Head of caudate nucleus (tissue), 42 donors: ENCODE data around the gene SLC30A9.

Source experiments
- DNase-seq, 42 donors: peaks; one replicate each; pipeline versions ENCODE4 v3.0.0 to v3.0.0-alpha.2; 2020 to 2021; ENCODE audit warnings: mixed read lengths in 7 of 42
- intact Hi-C: fragments of 100-400 bp; cut with DNase I; formaldehyde crosslinking; loops from one replicate; pipeline ENCODE4 v1.15.0; 2022

Gene SLC30A9

DNA sequence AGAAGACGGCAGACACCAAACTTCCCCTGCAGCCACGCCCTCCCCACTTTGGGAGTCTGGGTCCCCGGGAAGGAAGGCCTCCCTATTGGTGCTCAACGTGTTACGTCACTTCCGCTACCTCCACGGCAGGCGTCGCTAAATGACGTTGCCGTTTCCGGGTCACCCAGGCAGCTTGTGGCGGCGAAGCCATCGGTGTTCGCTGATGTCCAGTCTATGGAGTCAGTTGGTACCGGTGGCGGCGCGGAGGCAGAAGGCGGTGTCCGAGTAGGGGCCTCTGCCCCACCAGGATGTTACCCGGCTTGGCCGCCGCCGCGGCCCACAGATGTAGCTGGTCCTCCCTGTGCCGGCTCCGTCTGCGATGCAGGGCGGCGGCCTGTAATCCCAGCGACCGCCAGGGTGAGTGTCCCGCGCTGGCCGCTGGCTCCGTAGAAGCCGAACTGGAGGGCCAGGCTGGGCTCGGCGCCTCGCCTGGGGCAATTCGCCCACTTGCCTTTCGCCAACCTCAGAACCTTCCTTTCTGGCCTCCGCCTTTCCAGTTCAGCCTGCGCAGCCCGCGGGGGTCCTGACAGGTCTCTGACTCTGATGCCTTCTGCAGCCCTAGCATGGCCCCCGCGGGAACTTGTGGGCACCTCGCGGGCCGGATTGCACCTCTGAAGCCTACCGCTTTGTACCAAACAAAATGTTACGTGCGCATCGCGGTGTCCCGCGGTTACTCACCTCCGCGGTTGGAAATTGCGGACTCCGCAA lies at the start of gene SLC30A9:
Gene SLC30A9 (plus strand): TSS at position 166 of the 747 bp plus-strand sequence. CDS start 122 bp downstream, at position 288.
- intact Hi-C loops: loop anchor here (5.0 kb wide), 1 partner anchor 53 kb away; the partner anchor contains the start of gene TMEM33
- DNase-seq: peak; percentile 96 to 99 (median 98)

- intact Hi-C loops: no loop called here
- DNase-seq: no peak
These were observed 49.5 kb upstream of the SLC30A9 start for GRCh38 chr4:41940834-41941233.

DNA sequence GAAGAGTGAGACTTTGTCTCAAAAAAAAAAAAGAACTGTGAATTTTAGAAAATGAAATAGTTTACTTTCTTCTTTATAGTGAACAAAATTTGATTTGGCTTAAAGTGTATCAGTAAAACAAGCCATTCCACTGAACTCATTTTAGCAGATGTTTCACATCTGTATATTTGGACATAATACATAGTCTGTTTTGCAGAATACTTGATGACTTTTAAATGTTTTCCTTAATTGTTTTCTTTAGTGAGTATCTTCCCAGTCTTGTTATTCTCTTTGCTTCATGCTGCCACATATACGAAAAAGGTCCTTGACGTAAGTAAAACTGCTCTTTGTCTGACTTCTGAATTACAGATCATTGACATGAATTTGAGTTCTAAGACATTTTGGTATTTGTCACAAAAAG lies 46.8 kb upstream of the SLC30A9 start:
- intact Hi-C loops: no loop called here

DNA sequence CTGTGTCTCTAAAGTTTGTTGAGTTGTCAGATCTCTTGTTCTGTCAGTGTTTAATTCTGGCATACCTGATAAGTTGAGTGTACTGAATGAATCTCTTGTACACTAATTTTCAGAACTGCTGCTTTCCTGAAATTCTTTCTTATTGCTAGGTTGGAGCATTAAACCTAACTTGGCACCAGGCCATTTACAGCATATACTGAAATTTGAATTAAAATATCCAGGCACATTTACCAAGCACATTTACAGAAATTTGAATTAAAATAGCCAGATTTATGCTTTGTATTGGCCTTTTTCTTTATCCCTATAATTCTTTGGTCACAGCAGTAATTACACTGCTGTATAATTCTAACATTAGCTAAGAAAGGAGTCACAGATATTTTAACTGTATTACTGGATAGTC lies 46.2 kb upstream of the SLC30A9 start:
- no peak for DNase-seq
- intact Hi-C loops: no loop called here

More for the DNA sequence above, 46.8 kb upstream of the SLC30A9 start:
- no peak for DNase-seq

DNA sequence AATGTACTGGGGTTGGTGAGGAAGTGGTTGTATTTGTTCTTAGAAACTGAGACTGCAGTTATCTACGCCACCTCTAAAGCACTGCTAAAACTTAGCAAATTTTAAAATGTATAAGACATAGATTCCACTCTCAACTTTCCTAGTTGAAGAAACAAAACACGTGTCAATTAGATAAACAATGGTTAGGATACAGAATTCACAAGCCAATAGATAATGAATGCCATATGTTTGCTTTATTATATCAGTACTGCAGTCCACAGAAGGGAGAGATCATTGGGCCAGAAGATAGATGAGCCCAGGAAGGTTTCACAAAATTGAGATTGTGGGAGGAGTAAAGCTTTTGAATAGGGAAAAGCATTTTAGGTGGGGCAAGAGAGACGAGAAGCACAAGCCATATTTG lies 40.8 kb upstream of the SLC30A9 start:
- intact Hi-C loops: no loop called here
- DNase-seq: no peak

- intact Hi-C loops: no loop called here
- DNase-seq: no peak
These were observed 32.7 kb upstream of the SLC30A9 start for GRCh38 chr4:41957634-41958033.

DNA sequence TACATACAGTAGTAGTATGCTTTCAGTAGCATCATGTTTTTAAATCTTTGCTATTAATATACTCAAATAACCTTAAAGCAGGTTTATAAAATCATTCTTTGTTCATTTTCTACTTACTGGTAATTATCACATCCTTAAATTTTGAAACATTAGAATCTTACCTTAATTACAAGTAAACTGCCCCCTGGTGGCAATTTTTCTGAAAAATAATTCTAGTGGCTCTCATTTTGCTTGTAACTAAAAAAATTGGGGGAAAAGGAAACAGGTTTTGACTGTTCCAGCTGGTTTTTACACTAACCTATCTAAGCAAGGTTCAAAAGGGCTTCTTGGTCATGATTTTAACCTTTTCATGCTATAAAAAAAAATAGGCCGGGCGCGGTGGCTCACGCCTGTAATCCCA lies 27.2 kb upstream of the SLC30A9 start:
- intact Hi-C loops: no loop called here

DNA sequence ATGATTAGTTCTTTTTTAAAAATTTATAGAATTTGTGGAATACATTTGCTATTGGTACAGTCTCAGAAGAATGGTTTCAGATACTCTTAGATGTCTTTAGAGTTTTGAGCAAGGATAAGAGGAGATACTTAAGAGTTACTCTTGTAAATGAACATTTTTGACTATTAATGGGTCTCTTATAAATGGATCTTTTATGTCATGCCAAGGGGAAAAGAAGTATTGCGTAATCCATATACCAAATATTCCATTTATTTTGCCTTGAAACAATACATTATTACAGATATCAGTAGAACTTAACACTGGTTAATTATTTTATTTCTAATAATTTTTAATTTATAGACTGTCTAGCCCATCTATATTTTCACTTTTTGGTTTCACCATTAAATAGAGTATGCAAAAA lies 25.9 kb upstream of the SLC30A9 start:
- intact Hi-C loops: no loop called here
- no peak for DNase-seq

More for the DNA sequence above, 27.2 kb upstream of the SLC30A9 start:
- DNase-seq: peak in 2 of 42 donors; percentile 5 to 6

DNA sequence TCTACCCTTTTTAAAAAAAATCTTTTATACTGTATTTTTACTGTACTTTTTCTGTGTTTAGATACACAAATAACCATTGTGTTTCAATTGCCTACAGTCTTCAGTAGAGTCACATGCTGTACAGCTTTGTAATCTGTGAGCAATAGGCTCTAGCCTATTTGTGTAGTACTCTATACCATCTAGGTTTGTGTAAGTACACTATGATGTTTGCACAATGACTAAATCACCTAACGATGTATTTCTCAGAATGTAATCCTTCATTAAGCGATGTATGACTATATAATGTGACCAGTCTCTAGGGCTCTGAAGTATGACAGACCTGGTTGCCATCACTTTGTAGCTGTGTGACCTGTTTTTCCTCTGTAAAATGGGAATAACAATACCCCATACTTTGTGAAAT lies 22.9 kb upstream of the SLC30A9 start:
- intact Hi-C loops: no loop called here
- DNase-seq: no peak

- intact Hi-C loops: no loop called here
- DNase-seq: no peak
These were observed 20.7 kb upstream of the SLC30A9 start for GRCh38 chr4:41969671-41970070.

GRCh38 chr4:41975341-41975740 lies 15.0 kb upstream of the SLC30A9 start:
- peak in 5 of 42 donors; percentile 10 to 38 (median 21) for DNase-seq
- intact Hi-C loops: no loop called here

GRCh38 chr4:41976775-41977516 lies 13.4 kb upstream of the SLC30A9 start:
- intact Hi-C loops: no loop called here
- no peak for DNase-seq

DNA sequence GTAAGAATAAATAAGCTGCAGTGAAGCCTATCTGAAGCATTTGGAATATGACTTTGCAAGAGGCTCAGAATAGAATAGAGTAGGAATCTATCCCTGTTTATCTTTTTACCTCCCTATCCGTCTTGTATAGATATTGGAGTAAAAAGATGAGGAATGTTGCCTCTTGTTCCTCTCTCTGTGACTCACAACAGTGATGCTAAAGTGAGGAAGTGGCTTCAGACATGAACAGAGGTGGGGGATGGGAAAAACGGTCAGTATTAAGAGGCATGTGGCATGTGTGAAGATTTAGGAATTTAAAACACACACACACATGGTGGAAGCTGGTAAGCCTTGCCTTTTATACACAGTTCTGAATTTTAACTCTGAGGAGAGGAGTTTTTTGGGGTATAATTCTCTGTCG lies 12.6 kb upstream of the SLC30A9 start:
- intact Hi-C loops: no loop called here
- no peak for DNase-seq

GRCh38 chr4:41981456-41981855 lies 8.9 kb upstream of the SLC30A9 start, which contains the start of gene DCAF4L1:
Gene DCAF4L1 (plus strand): TSS chr4:41981756. CDS start chr4:41981793, 37 bp downstream.
- no peak for DNase-seq
- intact Hi-C loops: no loop called here

GRCh38 chr4:41982716-41983115 lies 7.6 kb upstream of the SLC30A9 start:
- DNase-seq: no peak
- intact Hi-C loops: no loop called here

DNA sequence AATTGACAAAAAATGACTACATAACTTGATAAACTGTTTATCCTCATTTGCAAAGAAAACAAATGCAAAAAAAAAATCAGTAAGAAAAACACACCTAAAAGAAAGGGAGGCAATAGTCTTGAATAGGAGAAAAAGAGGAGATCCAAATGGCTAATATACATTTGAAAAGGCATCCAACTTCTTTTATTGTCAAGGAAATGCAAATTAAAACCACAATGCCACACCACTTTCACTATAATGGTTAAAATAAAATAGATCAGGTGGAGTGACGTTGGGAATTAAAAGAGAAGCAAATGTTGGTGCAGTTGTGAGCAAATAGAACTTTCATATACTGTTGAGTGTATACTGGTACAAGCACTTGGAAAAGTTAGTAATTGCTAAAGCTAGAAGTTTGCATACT lies 5.2 kb upstream of the SLC30A9 start:
- intact Hi-C loops: no loop called here
- no peak for DNase-seq

GRCh38 chr4:41989994-41990364 lies 351 bp upstream of the SLC30A9 start:
- peak in 1 of 42 donors; percentile 42 for DNase-seq
- intact Hi-C loops: loop anchor here (5.0 kb wide), 1 partner anchor 53 kb away; the partner anchor contains the start of gene TMEM33

GRCh38 chr4:41991916-41992767 lies 1.8 kb downstream of the SLC30A9 start:
- intact Hi-C loops: loop anchor here (5.0 kb wide), 1 partner anchor 55 kb away; the partner anchor contains the start of gene TMEM33
- no peak for DNase-seq
